GM10266 (cell line): Measurements from ENCODE around the gene CYP46A1.

Experiments used
- DNase-seq: peaks from one replicate; pipeline ENCODE4 v3.0.0; 2012; ENCODE audit errors: extremely low spot score
- CTCF ChIP-seq: IDR thresholded peaks from 2 replicates; pipeline ENCODE4 v1.5.1; 2012; ENCODE audit warnings: mild to moderate bottlenecking, low read depth; ENCODE audit not compliant: control insufficient read depth, insufficient read depth; ENCODE audit errors: missing control alignments

Gene CYP46A1

GRCh38 chr14:99707420-99707819, 23.3 kb downstream of the CYP46A1 start:
- no peak for TF ChIP-seq CTCF
- no peak for DNase-seq

GRCh38 chr14:99707921-99708320, 23.8 kb downstream of the CYP46A1 start:
- TF ChIP-seq CTCF, result no peak
- DNase-seq, result no peak

GRCh38 chr14:99708449-99708848, 24.4 kb downstream of the CYP46A1 start:
- TF ChIP-seq CTCF, result no peak
- DNase-seq, result no peak

GRCh38 chr14:99713972-99714371, 29.9 kb downstream of the CYP46A1 start:
- no peak for TF ChIP-seq CTCF
- DNase-seq, result no peak

DNA sequence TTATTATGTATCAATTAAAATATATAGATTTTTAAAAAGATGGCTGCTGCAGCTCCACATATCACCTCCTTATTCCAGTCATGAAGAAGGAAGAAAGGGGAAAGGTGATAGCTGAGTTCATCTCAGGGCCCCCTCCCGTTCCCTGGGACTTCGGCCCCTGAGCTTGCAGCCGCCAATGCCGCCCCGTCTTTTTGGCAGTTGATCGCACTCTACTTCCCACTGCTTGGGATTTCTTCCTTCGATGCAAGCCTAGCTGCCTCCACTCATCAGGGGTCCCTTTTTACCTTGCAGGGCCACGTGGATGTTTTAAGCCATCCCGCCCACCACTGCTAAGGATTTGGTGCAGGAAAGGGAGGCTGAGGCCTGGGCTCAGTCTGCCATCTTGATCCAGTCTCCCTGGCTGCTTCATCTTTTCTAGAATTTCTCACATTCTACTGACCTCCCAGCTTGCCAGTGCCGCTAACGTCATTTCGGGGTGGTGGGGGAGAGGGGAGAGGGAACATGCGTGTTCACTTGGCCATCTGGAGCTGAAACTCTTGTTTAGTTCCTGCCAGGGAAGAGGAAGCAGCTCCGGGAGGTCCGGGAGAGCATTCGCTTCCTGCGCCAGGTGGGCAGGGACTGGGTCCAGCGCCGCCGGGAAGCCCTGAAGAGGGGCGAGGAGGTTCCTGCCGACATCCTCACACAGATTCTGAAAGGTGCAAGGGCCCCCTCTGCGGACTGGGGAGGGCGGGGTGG, 31.3 kb downstream of the CYP46A1 start:
- no peak for TF ChIP-seq CTCF
- DNase-seq, result no peak

DNA sequence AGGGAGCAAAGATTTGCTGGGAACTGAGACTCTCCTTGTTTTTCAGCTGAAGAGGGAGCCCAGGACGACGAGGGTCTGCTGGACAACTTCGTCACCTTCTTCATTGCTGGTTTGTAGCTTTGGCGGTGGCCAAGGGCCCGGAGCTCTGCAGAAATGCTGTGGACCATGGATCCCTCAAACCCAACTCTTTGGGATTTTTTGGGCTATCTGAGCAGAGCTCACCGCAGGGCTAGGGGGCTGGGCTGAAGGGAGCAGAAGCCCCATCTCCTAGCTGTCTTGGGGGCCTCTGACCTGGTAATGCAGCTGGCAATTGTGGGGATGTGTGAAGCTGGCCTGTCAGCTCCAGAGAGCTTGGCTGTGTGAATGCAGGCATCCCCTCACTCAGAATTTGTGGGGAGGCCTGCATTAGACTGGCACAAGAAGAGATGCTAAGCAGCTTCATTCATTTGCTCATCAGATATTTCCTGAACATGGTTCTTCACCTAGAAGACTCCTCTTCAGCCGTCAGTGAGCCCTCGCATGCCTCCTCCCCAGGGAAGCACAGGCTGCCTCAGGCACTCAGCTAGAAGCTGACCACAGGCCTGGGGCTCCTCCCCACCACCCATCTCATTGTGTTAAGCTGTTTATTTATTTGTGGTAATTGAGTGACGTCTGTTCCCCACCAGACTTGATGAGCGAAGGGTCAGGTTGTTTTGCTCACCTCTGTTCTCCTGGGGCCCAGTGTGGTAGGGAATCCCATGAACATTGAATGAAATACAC, 32.2 kb downstream of the CYP46A1 start:
- TF ChIP-seq CTCF, result no peak
- no peak for DNase-seq
